ENCODE measurements around the gene HAUS8.
"Not testable (repeated sequence)": the region's sequence is repeated elsewhere in the genome, so short reads cannot be mapped to it uniquely, and the experiment has no call there.

DNA sequence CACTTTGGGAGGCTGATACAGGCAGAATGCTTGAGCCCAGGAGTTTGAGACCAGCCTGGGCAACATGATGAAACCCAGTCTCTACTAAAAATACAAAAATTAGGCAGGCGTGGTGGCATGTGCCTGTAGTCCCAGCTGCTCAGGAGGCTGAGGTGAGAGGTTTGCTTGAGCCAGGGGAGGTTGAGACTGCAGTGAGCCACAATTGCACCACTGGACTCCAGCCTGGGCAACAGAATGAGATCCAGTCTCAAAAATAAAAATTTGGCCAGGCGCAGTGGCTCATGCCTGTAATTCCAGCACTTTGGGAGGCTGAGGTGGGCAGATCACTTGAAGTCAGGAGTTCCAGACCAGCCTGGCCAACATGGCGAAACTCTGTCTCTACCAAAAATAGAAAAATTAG, 19.4 kb upstream of the HAUS8 start:
- not testable (repeated sequence) for TF ChIP-seq CTCF (IDR thresholded peaks at IDR 0.05; ENCODE audit: extremely low read depth in 1 of 2, insufficient read depth in 1 of 2, low read depth in 1 of 2, low read length in 2 of 2); POLR2A (IDR thresholded peaks at IDR 0.05; ENCODE audit: low read depth, low read length); JUN (IDR thresholded peaks at IDR 0.05; ENCODE audit: borderline replicate concordance, insufficient read depth, insufficient read length, low read depth); POLR2AphosphoS5 (IDR thresholded peaks at IDR 0.05; ENCODE audit: insufficient read depth, low read depth, low read length)
